Measurements from ENCODE around the gene CFB.

DNA sequence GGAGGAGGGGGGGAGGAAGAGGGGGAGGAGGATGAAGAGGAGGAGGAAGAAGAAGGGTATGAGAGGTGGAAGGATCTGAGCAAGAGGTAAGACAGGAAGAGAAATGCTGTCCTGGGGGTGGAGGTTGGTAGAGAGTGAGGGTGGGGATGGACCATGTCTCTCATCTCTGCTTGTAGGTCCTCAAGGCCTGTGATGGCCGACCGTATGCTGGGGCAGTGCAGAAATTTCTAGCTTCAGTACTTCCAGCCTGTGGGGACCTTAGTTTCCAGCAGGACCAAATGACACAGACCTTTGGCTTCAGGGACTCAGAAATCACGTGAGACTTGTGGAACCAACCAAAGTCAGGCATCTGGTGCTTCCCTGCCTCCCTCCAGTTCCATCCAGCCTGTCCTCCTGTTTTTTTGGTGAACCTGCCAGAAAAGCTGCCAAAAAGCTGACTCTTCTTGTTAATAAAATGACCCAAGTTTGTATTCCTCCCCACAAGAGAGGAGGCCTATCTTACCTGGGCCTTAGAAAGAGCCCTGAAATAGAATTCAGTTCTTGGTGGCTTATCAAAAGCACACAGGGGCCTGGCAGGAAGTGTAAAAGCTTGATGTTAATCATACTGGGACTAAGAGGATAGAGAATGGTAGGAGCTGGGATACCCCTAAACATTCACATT is 33.5 kb downstream of the CFB start:
- no peak for TF ChIP-seq EP300 (IDR thresholded peaks at IDR 0.05)
- TF ChIP-seq, protein P1, sequence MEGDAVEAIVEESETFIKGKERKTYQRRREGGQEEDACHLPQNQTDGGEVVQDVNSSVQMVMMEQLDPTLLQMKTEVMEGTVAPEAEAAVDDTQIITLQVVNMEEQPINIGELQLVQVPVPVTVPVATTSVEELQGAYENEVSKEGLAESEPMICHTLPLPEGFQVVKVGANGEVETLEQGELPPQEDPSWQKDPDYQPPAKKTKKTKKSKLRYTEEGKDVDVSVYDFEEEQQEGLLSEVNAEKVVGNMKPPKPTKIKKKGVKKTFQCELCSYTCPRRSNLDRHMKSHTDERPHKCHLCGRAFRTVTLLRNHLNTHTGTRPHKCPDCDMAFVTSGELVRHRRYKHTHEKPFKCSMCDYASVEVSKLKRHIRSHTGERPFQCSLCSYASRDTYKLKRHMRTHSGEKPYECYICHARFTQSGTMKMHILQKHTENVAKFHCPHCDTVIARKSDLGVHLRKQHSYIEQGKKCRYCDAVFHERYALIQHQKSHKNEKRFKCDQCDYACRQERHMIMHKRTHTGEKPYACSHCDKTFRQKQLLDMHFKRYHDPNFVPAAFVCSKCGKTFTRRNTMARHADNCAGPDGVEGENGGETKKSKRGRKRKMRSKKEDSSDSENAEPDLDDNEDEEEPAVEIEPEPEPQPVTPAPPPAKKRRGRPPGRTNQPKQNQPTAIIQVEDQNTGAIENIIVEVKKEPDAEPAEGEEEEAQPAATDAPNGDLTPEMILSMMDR (IDR thresholded peaks at IDR 0.05): no peak
